GM12873 (cell line): ENCODE data around the gene CSMD2.

Source experiments
- TF ChIP-seq, protein P1 (sequence below): IDR thresholded peaks from 2 replicates; pipeline ENCODE4 v1.5.1; 2012; ENCODE audit warnings: low read depth, mild to moderate bottlenecking, moderate library complexity, low read length, control low read depth; ENCODE audit not compliant: insufficient read depth; ENCODE audit errors: missing control alignments

CSMD2 gene

DNA sequence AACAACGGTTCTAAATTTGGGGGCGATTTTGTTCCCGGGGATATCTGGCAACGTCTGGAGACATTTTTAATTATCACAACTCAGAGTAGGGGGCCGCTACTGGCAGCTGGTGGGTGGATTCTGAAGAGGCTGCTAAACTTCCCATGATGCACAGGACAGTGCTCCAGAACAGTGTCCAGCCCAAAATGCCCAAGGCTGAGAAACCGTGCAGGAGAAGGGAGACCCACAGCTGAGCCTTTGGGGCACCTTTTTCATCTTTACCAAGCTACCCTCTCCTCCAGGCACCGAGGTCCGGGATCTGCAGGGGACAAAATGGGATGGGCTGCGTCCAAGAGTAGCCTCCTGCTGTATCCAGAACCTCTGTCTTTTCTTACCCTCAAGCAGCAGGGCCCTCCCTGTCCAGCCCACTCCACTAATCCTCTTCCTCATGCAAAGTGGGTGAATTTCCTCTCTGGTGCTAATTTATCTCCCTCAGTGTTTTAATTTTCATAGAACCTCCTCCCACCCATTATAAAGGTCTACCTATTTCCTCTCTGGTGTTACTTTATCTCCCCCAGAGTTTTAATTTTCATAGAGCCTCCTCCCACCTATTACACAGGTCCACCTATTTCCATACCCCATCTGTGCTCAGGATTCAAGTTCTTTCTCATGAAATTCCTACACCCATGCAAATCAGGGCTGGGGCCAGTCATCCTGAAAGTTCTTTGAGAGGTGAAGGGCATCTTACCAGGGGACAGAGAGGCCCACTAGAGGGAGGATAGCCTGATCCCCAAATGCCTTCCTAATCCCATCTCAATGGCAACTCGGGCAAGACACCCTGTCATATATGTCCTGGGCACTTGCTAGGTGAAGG is 42.7 kb downstream of the CSMD2 start:
- TF ChIP-seq, protein P1, sequence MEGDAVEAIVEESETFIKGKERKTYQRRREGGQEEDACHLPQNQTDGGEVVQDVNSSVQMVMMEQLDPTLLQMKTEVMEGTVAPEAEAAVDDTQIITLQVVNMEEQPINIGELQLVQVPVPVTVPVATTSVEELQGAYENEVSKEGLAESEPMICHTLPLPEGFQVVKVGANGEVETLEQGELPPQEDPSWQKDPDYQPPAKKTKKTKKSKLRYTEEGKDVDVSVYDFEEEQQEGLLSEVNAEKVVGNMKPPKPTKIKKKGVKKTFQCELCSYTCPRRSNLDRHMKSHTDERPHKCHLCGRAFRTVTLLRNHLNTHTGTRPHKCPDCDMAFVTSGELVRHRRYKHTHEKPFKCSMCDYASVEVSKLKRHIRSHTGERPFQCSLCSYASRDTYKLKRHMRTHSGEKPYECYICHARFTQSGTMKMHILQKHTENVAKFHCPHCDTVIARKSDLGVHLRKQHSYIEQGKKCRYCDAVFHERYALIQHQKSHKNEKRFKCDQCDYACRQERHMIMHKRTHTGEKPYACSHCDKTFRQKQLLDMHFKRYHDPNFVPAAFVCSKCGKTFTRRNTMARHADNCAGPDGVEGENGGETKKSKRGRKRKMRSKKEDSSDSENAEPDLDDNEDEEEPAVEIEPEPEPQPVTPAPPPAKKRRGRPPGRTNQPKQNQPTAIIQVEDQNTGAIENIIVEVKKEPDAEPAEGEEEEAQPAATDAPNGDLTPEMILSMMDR: no peak

DNA sequence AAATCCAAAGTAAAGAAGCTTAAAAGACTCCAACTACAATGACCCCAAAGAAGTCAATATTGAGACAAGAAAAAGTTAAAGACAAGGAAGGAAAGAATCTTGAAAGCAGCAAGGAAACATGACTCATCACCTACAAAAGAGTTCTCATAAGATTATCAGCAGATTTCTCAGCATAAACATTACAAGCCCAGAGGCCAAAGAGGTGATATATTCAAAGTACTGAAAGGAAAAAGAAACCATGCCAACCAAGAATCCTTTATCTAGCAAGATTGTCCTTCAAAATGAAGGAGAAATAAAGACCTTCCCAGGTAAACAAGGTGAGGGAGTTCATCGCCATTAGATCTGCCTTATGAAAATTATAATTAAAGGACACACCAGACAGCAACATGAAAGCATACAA is 49.8 kb downstream of the CSMD2 start:
- TF ChIP-seq, protein P1: no peak

DNA sequence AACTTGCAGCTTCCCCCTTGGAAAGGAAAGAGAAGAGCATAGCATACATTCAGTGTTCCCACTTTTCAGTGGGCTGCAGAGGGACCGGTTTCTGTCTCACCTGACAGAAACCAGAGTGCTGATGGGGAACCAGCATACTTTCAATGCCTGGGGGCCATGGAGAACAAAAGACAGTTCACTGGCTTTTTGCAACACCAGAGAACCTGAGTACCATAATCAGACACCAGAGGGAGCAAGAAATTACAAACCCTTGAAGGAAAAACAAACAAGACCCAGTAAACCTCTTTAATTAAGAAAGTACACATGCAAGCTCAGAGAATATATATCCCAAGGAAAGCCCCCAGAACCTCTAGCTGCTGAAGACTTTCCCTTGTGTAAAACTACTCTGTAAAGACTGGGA is 51.1 kb downstream of the CSMD2 start:
- TF ChIP-seq, protein P1: peak; percentile 58

DNA sequence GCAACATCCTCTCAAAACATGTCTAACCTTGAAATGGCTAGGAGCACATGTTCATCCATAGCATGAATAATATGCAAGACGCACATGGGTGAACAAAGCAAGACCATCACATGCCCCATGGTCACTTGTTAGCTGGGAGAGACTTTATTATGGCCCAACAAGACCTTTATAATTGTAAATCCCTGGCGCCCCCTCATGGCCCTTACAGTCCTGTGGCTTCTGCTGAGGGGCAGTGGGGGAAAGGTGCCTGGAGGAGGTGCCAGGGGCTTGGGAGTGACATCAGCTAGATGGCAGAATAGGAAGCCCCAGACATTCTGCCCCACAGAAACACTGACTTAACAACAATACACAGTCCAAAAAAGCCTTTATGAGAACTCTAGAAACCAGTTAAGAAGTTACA is 51.7 kb downstream of the CSMD2 start:
- TF ChIP-seq, protein P1: peak; percentile 7

DNA sequence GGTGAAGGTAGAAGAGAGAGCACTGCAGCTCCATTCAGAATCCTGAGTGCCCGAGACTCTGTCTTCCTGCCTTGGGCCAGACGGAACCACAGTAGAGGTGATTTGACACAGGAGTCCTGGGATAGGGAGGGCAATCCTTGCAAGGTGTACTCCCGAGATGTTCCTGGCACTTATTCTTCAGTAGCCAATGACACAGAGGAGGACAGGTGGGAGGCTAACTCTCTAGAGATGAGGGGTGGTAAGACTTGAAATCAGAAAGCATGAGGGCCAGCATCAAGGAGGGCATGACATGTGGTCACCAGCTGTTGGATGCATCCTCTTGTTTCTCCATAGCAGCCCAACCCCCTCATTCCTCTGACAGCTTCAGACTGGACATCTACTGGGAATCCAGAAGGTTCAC is 56.3 kb downstream of the CSMD2 start:
- TF ChIP-seq, protein P1: no peak

DNA sequence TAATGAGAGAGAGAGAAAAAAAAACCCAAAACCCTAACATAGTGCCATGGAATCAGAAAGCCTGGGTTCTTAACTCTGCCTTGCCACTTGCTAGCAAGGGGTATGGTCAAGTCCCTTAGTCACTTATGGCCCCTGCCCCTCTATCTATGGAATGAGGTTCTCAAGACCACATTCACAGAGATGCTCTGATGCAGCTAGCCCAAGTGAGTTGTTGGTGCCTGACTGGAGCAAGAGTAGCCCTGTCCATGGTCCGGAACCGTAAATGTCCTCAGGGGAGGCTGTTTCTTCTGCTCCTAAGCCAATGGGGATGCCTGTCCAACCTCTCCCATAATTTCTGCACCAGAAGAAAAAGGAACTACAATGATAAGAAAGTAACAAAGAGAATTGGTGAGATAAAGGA is 56.8 kb downstream of the CSMD2 start:
- TF ChIP-seq, protein P1: no peak

DNA sequence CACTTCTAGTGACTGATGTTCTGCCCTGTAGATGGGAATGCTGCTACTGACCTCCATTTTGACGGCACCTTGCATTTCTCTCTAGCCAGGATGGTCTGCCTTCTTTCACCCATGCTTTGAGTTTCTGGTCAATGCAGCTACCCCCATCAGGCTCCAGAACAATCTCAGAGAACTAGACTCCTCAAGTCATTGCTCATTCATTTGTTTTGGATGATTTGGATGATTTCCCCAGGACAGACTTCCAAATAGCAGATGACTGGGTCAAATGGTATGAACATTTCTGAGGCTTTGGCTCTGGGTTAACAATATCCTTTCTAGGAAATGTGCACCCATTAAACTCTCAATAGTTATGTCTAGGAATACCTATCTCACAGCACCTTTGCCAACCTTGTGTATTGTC is 63.9 kb downstream of the CSMD2 start:
- TF ChIP-seq, protein P1: no peak
